ENCODE data around the gene PLCH1. TPM values are rescaled to one million over a fixed set of nuclear protein-coding genes. Genes with fewer than 3 reads are reported as not detected.

Gene PLCH1
- total RNA-seq, 4 donors from 2014 or later: 0.19 to 2.1 (median 0.28) TPM

GRCh38 chr3:155525324-155525833, 219.5 kb downstream of the PLCH1 start:
- H3K4me3 ChIP-seq: no peak overlapping the region
- H3K4me1 ChIP-seq: no peaks in the 10 kb centered on the region
- no peak for DNase-seq
- H3K27ac ChIP-seq: no peak overlapping the region
- H3K9me3 ChIP-seq: no peaks in the 10 kb centered on the region
- 77 to 89% methylated on average over 5 of the region's 5 CpGs for WGBS, 2 donors
- no peaks in the 10 kb centered on the region for H3K36me3 ChIP-seq
- TF ChIP-seq CTCF (IDR thresholded peaks at IDR 0.05) (no peak), POLR2A (IDR thresholded peaks at IDR 0.05) (no peak)
- intact Hi-C loops (cut with DNase I): no loop called here
- H3K27me3 ChIP-seq: no peaks in the 10 kb centered on the region

GRCh38 chr3:155520463-155520862, 224.4 kb downstream of the PLCH1 start:
- no peak for DNase-seq
- H3K9me3 ChIP-seq: no peaks in the 10 kb centered on the region
- no peak overlapping the region for H3K4me3 ChIP-seq
- H3K4me1 ChIP-seq: no peaks in the 10 kb centered on the region
- no peak overlapping the region for H3K27ac ChIP-seq
- WGBS, 2 donors: 72 to 73% methylated on average over 2 of the region's 2 CpGs
- TF ChIP-seq POLR2A (IDR thresholded peaks at IDR 0.05) (no peak), CTCF (IDR thresholded peaks at IDR 0.05) (no peak)
- no peaks in the 10 kb centered on the region for H3K27me3 ChIP-seq
- H3K36me3 ChIP-seq: no peaks in the 10 kb centered on the region
- intact Hi-C loops (cut with DNase I): no loop called here

- H3K9me3 ChIP-seq: no peaks in the 10 kb centered on the region
- intact Hi-C loops (cut with DNase I): no loop called here
- 61 to 82% methylated on average over 3 of the region's 3 CpGs for WGBS, 2 donors
- DNase-seq: no peak
- TF ChIP-seq CTCF (IDR thresholded peaks at IDR 0.05) (no peak), POLR2A (IDR thresholded peaks at IDR 0.05) (no peak)
- H3K4me1 ChIP-seq: no peaks in the 10 kb centered on the region
- H3K27me3 ChIP-seq: no peaks in the 10 kb centered on the region
- no peak overlapping the region for H3K4me3 ChIP-seq
- H3K36me3 ChIP-seq: no peaks in the 10 kb centered on the region
- no peak overlapping the region for H3K27ac ChIP-seq
Observed at GRCh38 chr3:155519078-155519477, 225.8 kb downstream of the PLCH1 start.

GRCh38 chr3:155517903-155518302, 227.0 kb downstream of the PLCH1 start:
- intact Hi-C loops (cut with DNase I): no loop called here
- Histone ChIP-seq H3K36me3 (no peaks in the 10 kb centered on the region), H3K9me3 (no peaks in the 10 kb centered on the region), H3K4me1 (peaks cover 0 to 8% (median 0%) of the 10 kb centered on the region in 3 donors), H3K27ac (no peak overlapping the region), H3K27me3 (no peaks in the 10 kb centered on the region), H3K4me3 (no peak overlapping the region)
- 38 to 43% methylated on average over 1 of the region's 1 CpG for WGBS, 2 donors
- DNase-seq: no peak
- TF ChIP-seq CTCF (IDR thresholded peaks at IDR 0.05): no peak
- TF ChIP-seq POLR2A (IDR thresholded peaks at IDR 0.05): no peak

GRCh38 chr3:155516439-155516838, 228.4 kb downstream of the PLCH1 start:
- Histone ChIP-seq H3K4me3 (no peak overlapping the region), H3K4me1 (peaks cover 0 to 23% (median 0%) of the 10 kb centered on the region in 3 donors), H3K27me3 (no peaks in the 10 kb centered on the region), H3K27ac (no peak overlapping the region), H3K36me3 (no peaks in the 10 kb centered on the region), H3K9me3 (no peaks in the 10 kb centered on the region)
- TF ChIP-seq POLR2A (IDR thresholded peaks at IDR 0.05): no peak
- TF ChIP-seq CTCF (IDR thresholded peaks at IDR 0.05): no peak
- WGBS, 2 donors: 81 to 92% methylated on average over 2 of the region's 2 CpGs
- intact Hi-C loops (cut with DNase I): no loop called here
- DNase-seq: no peak
